GM19452 (cell line): ENCODE results near the gene IL11.

Experiments used
- ATAC-seq: cut with Tn5 transposase; IDR thresholded peaks from one replicate; pipeline ENCODE4 v1.9.1; 2021; ENCODE audit not compliant: unreplicated experiment

IL11 gene

DNA sequence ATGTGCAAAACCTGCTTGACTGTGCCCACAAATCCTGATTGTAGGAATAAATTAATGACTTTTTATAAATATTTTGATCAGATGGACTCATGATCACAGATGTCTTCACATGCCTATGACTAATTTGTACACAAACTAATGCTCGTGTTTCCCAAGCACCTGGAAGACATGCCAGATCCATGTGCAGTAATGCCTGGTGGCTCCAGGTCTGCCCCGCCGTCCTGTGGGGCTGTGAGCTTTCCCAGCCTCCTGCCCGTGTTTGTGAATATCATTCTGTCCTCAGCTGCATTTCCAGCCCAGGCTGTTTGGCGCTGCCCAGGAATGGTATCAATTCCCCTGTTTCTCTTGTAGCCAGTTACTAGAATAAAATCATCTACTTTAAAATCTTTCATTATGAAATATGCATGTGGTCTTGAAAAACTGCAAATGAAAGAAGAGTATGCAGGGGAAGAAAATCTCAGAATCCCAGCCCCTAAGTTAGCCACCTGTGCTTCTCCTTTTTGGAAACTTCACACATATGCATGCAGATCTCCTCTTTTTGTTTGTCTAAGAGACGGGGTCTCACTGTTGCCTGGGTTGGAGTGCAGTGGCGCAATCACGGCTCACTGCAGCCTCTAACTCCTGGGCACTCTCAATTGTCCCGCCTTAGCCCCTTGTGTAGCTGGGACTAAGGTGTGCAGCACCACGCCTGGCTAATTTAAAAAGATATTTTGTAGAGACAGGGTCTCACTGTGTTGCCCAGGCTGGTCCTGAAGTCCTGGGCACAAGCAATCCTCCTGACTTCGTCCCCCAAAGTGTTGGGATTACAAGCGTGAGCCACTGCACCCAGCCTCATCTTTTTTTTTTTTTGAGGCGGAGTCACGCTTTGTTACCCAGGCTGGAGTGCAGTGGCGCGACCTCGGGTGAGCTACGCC is 21.7 kb upstream of the IL11 start:
- ATAC-seq: no peak

DNA sequence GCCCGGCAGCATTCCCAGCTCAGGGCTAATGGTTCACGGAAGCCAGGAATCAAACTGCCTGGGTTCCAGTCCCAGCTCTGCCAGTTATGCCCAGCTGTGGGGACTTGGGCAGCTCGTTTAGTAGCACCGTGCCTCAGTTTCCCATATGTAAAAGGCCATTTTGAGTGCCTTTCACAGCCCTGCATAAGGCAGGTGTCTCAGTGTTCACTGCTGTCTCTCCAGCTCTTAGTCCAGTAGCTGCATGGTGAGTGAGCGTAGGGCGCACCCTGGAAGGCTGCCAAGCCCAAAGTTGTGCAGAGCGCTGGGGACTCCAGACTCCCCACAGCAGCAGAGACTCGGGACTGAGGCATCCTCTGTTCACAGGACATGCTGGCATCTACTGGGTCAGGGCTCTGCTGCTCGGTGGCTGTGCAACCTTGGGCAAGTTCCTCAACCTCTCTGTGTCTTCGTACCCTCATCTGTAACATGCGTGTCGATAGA is 21.0 kb upstream of the IL11 start:
- no peak for ATAC-seq

DNA sequence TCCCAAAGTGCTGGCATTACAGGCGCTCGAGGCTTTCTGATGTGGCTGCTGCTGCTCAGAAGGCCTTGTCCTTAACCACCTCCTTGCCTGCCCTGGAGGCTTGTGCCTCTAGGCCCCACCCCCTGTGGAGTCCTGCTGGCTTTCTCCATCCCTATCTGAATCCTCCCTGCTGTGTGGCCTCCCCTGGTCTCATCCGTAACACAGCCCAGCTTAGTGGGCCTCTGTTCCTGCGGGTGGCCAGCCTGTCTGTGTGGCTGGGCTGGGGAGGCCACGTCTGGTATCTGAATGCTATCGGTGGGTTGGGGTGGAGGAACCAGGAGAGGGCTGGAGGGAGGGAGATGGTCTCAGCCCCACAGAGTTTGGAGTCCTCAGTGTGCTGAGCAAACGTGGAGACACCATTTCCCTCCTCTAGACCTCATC is 20.2 kb upstream of the IL11 start:
- ATAC-seq: no peak

DNA sequence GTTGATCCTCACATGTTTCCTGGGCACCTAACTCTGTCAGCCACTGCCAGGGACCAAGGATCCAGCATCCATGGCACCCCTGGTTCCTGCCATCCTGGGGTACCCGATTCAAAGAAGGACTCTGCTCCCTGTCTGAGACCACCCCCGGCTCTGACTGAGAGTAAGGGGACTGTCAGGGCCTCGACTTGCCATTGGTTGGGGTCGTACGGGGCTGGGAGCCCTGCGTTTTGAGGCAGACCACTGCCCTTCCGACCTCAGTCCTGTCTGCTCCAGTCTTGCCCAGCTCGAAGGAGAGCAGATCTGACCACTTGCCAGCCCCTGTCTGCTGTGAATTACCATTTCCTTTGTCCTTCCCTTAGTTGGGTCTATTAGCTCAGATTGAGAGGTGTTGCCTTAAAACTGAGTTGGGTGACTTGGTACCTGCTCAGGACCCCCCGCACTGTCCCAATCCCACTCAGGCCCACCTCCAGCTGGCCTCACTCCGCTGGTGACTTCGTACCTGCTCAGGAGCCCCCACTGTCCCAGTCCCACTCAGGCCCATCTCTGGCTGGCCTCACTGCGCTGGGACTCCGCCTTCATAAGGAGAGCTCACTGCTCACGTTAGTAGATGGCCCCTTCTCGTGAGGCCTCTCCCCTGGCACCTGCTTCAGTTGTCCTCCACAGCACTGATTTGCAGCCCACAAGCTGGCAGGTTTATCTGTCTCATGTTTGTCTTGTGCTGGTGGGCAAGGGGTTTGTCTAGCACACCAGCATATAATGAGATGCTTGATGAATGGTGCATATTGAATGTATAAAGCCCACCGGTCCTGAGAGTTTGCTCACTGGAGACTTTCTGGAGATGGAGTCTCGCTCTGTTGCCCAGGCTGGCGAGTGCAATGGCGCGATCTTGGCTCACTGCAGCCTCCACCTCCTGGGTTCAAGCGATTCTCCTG is 19.4 kb upstream of the IL11 start:
- no peak for ATAC-seq

DNA sequence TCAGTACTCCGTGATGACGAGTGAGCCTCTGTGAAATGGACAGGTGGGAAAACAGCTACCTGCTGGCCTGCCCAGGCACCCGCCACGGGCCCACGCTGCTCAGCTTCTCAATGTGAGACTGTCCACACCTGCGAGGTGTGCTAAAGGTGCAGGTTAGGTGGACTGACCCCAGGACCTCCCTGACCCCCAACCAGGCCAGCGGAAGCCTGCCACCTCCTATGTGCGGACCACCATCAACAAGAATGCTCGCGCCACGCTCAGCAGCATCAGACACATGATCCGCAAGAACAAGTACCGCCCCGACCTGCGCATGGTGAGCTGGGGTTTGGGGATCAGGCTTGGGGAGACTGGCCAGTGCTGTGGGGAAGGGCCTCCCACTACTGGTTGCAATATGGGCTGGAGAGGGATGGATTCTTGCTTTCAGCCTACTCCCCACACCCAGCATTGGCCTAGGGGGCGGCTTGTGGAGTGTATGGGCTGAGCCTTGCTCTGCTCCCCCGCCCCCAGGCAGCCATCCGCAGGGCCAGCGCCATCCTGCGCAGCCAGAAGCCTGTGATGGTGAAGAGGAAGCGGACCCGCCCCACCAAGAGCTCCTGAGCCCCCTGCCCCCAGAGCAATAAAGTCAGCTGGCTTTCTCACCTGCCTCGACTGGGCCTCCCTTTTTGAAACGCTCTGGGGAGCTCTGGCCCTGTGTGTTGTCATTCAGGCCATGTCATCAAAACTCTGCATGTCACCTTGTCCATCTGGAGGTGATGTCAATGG is 17.7 kb upstream of the IL11 start:
- no peak for ATAC-seq

DNA sequence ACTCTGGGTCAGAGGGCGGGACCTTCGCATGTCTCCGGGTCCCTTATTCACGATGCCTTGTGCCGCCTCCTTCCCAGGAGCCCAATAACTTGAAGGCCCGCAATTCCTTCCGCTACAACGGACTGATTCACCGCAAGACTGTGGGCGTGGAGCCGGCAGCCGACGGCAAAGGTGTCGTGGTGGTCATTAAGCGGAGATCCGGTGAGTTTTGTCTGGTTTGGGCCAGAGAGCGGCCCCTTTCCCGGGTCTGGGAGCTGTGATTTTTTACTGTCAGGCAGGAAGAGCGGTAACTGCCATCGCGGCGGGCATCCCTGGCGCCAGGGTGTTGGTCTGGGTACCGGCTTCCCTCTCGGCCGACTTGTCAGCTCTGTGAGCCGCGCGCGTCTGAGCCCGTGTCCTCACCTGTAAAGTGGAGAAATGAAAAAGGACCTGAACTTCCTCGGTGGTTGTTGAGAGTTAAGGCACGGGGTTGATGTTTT is 16.3 kb upstream of the IL11 start:
- no peak for ATAC-seq

DNA sequence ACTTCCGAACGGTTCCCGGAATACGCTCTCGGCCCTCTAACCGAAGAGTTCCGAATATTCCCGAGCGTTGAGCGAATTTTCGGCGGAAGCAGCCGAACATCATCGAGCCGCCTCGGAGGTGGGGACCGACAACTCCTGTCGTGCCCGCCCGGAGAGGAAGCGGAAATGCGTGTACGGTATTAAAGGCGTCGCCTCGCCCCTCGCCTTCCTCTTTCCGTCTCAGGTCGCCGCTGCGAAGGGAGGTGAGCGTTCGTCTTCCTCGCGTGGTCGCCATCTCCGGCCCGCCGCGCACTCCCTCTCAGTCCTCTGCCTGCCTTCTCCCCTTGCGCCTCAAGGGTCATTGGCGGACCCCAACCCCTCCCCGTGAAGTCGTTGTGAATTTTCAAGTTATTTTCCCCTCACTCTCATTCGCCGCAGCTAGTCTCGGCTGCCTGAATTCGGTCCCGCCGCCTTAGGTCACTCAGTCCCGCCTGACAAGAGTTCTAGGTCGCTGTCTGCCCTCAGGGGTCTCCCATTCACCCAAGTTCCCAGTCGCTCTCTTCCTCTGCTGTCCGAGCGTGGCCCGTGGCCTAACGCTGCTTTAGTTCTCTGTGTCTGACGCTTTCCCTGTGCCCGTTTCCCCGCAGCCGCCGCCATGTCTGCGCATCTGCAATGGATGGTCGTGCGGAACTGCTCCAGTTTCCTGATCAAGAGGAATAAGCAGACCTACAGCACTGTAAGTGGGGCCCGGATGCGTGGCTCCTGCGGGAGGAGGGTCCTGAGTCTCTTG is 15.6 kb upstream of the IL11 start, which contains the start of gene RPL28:
TSS of gene RPL28 (plus strand) at position 209 of the 769 bp plus-strand sequence. CDS start at position 635, 426 bp downstream.
- ATAC-seq: peak; percentile 54

DNA sequence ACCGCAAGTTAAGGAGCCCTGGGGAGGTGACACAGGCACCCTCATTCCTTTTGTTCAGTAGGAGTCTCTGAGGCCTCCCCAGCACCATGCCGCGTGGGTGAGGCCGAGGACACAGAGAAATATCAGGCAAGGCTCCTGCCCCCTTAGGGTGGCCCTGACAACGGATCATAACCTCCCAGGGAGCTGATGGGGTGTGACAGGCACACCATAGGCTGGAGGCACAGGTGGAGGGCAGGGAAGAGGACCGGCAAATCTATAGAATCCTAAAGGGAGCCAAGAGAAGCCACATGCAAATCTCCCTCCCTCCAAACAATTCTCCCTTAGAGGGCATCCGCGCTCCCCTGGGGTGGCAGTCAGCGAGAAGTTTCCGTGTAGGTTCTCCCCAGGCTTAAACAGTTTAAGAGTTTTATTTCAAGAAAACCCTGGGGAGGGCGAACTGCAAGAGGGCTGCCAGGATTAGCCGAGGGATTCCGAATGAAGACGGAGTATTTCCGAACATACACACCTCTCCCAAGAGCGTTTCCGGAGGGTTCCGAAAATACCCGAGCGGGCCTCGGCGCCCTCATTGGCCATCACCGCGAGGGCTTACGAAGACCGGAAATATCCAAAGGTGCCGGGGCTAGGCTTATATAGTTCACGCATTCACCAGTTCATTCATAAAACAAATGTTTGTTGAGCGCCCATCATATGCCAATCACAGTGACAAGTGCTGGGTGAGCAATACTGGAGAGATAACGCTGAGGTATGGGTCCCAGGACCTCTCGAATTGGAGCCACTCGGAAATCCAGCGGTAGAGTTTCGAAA is 14.9 kb upstream of the IL11 start:
- ATAC-seq: peak; percentile 64

DNA sequence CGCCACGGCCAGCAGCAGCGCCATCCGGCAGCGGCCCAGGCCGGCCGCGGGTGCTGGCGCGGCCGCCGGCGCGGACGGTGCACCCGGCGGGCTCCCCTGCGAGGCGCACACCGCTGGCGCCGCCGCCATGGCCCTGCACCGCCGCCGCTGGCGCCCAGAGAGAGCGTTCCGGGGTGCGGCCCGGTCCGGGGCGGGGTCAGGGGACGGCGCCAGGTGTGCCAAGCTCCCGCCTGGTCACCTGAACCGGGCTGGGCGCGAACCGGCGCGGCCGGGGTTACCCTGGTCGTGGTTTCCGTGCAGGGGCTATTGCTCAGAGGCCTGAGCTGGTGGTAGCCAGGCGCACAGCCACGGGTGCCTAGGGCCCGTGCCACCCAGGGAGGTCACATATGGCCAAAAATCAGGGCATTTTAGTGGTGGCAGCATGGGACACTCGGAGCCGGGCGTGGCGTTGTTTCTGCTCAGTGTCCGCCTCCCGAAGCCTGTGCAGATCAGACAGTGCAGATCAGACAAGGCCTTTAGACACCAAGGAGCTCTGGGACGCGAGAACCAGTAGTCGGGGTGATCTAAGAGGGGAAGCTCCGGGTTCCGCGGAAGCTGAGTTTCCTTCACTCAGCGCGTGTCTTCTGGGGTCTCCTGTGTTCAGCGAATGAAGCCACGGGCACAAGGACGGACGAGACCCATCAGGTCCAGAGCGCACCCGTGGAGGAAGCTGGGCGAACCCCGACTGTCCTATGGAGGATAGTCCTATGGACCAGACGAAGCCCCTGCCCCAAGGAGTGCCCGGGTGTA is 14.1 kb upstream of the IL11 start, which contains the start of gene TMEM238:
TSS of gene TMEM238 (minus strand) at position 162 of the 789 bp plus-strand sequence. CDS start at position 129, 33 bp downstream.
- no peak for ATAC-seq

DNA sequence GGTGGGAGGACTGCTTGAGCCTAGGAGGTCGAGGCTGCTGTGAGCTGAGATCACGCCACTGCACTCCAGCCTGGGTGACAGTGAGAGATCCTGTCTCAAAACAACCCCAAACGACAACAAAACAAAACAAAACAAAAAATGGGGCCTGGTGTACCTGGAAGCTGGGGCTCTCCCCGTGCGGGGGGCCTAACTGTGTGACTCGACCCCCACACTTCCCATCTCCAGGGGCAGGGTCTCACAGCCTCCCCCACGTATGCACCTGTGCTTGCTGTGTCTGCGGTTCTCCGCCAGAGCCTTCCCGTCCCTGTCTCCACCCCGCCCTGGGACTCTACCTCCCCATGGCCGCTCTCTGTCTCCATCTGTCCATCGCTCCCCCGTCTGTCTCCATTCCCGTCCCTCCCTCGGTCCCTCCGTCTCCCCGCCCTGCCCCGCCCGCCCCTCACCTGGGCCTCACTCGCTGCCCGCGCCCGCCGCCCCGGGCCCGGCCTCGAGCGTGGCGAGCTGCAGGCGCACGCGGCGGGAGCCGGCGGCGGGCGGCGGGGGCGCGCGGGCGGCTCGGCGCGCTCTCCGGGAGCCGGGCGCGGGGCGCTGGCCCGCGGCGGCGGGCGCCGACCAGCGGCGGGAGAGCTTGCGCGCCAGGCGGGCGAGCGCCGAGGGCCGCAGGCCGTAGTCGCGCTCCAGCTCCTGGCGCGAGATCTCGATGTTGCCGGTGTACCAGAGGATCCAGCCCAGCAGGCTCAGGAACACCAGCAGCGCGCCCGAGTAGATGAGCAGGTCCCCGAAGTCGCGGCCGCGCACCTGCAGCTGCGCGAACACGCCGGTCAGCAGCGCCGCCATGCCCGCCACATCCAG is 13.2 kb upstream of the IL11 start:
- no peak for ATAC-seq

DNA sequence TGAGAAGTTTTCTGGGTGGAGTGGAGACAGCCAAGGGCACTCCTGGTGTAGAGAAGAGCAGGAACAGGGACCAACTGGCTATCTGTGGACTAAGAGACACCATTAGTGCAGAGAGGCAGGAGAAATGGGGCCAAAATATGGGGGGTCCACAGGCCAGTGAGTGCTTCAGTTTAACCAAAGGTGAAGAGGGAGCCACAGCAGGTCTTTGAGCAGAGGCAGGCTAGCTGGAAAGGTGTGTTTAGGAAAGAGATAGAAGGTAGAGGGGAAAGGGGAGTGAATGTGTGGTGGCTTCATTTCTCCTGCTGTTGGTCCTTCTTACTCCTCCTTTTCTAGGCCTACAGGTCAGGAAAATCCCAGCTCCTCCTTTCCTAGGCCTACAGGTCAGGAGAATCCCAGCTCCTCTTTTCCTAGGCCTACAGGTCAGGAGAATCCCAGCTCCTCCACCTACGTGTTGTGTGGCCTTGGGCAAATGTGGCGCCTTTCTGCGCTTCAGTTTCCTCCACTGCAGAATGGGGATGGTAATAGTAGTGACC is 12.3 kb upstream of the IL11 start:
- ATAC-seq: no peak

DNA sequence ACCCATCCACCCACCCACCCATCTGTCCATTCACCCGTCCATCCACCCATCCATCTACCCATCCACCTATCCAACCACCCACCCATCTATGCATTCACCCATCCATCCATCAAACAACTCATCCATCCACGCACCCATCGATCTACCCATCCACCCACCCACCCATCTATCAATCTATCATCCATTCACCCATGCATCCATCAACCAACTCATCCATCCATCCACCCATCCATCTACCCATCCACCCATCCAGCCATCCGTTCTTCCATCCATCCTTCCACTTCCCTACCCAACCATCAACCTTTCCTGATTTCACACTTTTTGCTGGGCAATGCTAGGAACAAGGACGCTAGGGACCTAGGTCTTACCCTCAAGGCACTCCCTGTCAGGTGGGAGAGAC is 11.8 kb upstream of the IL11 start:
- no peak for ATAC-seq

DNA sequence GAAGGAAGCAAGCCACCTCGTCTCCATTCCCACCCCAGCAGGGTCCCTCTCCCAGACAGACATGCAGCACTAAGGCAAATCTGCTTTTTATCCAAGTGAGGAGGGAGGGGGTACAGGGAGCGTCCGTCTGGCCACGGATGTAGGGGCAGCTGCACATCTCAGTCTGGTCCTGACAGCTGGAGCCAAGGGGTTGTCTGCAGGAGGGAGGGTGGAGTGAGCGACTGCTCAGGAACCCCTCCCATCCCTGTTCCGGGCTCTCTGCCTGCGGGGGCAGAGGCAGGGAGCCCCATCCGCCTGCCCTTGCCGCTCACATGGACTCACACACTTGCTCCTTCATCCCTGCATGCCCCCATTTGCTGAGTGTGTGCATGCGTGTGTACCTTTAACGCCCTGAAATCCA is 8.9 kb upstream of the IL11 start:
- ATAC-seq: no peak

DNA sequence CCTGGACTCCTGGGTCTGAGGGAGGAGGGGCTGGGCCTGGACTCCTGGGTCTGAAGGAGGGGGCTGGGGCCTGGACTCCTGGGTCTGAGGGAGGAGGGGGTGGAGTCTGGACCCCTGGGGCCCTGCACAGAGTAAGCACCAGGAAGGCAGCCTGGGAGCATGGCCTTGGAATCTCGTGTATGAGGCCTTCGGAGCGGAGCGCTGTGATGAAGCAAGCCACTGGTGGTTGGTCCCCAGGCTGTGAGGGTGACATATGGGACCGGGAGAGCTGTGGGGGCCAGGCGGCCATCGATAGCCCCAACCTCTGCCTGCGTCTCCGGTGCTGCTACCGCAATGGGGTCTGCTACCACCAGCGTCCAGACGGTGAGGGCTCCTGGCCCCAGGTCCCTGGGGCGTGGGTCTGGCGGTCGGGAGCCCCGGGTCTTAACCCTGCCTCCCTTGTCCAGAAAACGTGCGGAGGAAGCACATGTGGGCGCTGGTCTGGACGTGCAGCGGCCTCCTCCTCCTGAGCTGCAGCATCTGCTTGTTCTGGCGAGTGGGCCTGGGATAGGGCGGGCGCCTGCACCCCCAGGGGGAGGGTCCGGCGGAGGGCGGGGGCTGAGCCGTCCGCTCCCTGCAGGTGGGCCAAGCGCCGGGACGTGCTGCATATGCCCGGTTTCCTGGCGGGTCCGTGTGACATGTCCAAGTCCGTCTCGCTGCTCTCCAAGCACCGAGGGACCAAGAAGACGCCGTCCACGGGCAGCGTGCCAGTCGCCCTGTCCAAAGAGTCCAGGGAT is 7.3 kb upstream of the IL11 start:
- no peak for ATAC-seq

DNA sequence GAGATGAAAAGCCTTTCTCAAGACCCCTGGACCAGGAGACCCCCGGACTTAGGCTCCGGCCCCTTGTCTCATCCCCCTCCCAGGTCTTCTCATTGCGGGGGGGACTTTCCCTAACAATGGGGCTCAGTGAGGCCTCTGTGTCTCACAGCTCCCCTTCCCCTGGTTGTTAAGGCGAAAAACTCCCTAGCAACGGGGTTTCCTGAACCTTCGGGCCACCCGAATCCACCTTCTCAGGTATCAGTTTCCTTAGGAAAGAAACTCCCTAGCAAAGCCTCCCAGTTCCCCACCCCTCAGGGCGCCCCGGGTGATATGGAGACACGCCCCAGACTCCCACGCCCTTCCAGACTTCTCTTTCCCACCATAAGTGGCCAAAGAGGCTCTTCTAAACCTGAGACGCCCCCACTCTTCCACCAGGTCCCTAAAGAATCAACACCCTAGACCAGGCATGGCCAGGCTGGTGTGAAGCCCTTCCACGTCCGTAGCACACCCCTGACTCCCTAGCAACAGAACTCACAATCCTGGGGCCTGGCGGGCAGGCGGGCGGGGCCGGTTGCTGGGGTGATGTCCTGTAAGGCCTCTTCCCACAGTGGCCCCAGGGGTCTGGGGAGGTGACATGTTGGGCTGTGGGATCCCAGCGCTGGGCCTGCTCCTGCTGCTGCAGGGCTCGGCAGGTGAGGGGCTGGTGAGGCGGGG is 6.1 kb upstream of the IL11 start, which contains the start of gene TMEM190:
TSS of gene TMEM190 (plus strand) at position 586 of the 693 bp plus-strand sequence. CDS start at position 614, 28 bp downstream.
- ATAC-seq: no peak
